Muscle of arm (tissue), 12 donors: ENCODE data around the gene EPB41L2. TPM values are rescaled to one million over a fixed set of nuclear protein-coding genes. Genes with fewer than 3 reads are reported as not detected.
"Not testable (repeated sequence)": the region's sequence is repeated elsewhere in the genome, so short reads cannot be mapped to it uniquely, and the experiment has no call there.

Source experiments
- DNase-seq: peaks from one replicate; pipeline ENCODE4 v3.0.0-alpha.2; 2013
- polyA plus RNA-seq, 12 donors: library from polyadenylated mRNA; unstranded; fragments of 120-200 nt; gene quantifications; one replicate each; pipeline ENCODE4 v1.2.1, GENCODE V29; 2013; ENCODE audit not compliant: insufficient read length in 12 of 12

Gene EPB41L2
- polyA plus RNA-seq, 12 donors, result 165 to 362 (median 233) TPM; not detected in 1

- peak; percentile 29 for DNase-seq
Observed at GRCh38 chr6:131005439-131006016, 57.5 kb downstream of the EPB41L2 start.

GRCh38 chr6:131004936-131005335 is 58.1 kb downstream of the EPB41L2 start:
- DNase-seq, result peak; percentile 14

GRCh38 chr6:131004387-131004755 is 58.7 kb downstream of the EPB41L2 start:
- DNase-seq, result no peak

- peak; percentile 82 for DNase-seq
Observed at GRCh38 chr6:131003488-131004386, 59.3 kb downstream of the EPB41L2 start.

GRCh38 chr6:131002661-131002980 is 60.4 kb downstream of the EPB41L2 start:
- DNase-seq, result no peak

- DNase-seq, result peak; percentile 57
Observed at GRCh38 chr6:131001945-131002660, 60.9 kb downstream of the EPB41L2 start.

GRCh38 chr6:131001111-131001736 is 61.8 kb downstream of the EPB41L2 start:
- peak; percentile 46 for DNase-seq

- no peak for DNase-seq
Observed at GRCh38 chr6:131000544-131000943, 62.5 kb downstream of the EPB41L2 start.

- peak; percentile 11 for DNase-seq
Observed at GRCh38 chr6:130997061-130997753, 65.8 kb downstream of the EPB41L2 start.

- DNase-seq, result no peak
Observed at GRCh38 chr6:130996635-130997034, 66.4 kb downstream of the EPB41L2 start.

- DNase-seq, result no peak
Observed at GRCh38 chr6:130995783-130996447, 67.1 kb downstream of the EPB41L2 start.

GRCh38 chr6:130994319-130995097 is 68.5 kb downstream of the EPB41L2 start:
- no peak for DNase-seq

GRCh38 chr6:130993292-130993765 is 69.7 kb downstream of the EPB41L2 start:
- no peak for DNase-seq

GRCh38 chr6:130991422-130992137 is 71.5 kb downstream of the EPB41L2 start:
- DNase-seq, result peak; percentile 66

- DNase-seq, result not testable (repeated sequence)
Observed at GRCh38 chr6:130987539-130987938, 75.5 kb downstream of the EPB41L2 start.

GRCh38 chr6:130985115-130985514 is 77.9 kb downstream of the EPB41L2 start:
- DNase-seq, result no peak

- no peak for DNase-seq
Observed at GRCh38 chr6:130982941-130983456, 80.0 kb downstream of the EPB41L2 start.

- DNase-seq, result peak; percentile 56
Observed at GRCh38 chr6:130982135-130982534, 80.9 kb downstream of the EPB41L2 start.

- DNase-seq, result peak; percentile 87
Observed at GRCh38 chr6:130981409-130981808, 81.6 kb downstream of the EPB41L2 start.
